ENCODE measurements around the gene SLC26A1. TPM values are rescaled to one million over a fixed set of nuclear protein-coding genes. Genes with fewer than 3 reads are reported as not detected.

Gene SLC26A1
- total RNA-seq, 2 experiments from 2014 or later = 0.30 TPM; not detected in 1

DNA sequence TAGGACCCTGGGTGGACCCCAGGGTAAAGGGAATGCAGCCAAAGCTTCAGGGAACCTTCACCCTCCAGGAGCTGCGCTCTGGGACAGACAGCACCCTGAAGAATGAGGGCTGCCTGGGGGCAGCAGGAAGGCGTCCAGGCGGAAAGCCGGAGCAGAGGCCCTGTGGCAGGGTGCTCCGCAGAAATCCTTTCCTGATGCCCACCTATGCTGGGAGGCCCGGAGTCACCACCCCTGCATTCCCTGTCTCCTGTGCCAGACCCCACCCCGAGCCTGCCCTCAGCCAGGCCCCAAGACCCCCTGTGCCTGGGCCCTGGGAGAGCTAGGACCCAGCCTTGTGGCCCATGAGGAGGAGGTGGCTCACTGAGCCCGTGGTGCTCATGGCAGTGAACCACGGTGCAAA, 18.5 kb downstream of the SLC26A1 start:
- Histone ChIP-seq H3K27ac (ENCODE audit: low read depth, low read length, poor library complexity, severe bottlenecking) (no peak overlapping the region), H3K4me3 (ENCODE audit: low read depth, low read length, poor library complexity, severe bottlenecking) (no peak overlapping the region), H3K36me3 (ENCODE audit: insufficient read depth, low read length) (no peaks in the 10 kb centered on the region), H4K20me1 (ENCODE audit: insufficient read depth, low read length) (no peaks in the 10 kb centered on the region), H3K9me3 (ENCODE audit: low read length) (no peaks in the 10 kb centered on the region), H2AFZ (ENCODE audit: low read length) (no peak overlapping the region), H3K79me2 (ENCODE audit: insufficient read depth, low read depth, low read length) (no peaks in the 10 kb centered on the region), H3K9me2 (ENCODE audit: insufficient read depth, low read length) (no peaks in the 10 kb centered on the region), H3K4me1 (ENCODE audit: insufficient read depth, low read length, poor library complexity, severe bottlenecking) (peaks cover 7% of the 10 kb centered on the region), H3K4me2 (ENCODE audit: low read length) (no peak overlapping the region)
- no peak for DNase-seq (ENCODE audit: low spot score)
- TF ChIP-seq, protein P1, sequence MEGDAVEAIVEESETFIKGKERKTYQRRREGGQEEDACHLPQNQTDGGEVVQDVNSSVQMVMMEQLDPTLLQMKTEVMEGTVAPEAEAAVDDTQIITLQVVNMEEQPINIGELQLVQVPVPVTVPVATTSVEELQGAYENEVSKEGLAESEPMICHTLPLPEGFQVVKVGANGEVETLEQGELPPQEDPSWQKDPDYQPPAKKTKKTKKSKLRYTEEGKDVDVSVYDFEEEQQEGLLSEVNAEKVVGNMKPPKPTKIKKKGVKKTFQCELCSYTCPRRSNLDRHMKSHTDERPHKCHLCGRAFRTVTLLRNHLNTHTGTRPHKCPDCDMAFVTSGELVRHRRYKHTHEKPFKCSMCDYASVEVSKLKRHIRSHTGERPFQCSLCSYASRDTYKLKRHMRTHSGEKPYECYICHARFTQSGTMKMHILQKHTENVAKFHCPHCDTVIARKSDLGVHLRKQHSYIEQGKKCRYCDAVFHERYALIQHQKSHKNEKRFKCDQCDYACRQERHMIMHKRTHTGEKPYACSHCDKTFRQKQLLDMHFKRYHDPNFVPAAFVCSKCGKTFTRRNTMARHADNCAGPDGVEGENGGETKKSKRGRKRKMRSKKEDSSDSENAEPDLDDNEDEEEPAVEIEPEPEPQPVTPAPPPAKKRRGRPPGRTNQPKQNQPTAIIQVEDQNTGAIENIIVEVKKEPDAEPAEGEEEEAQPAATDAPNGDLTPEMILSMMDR (conservative IDR thresholded peaks at IDR 0.05; ENCODE audit: low read length) = no peak
- TF ChIP-seq EZH2phosphoT487 (IDR thresholded peaks at IDR 0.05; ENCODE audit: borderline replicate concordance, low read depth, low read length) = no peak
- POLR2A ChIA-PET = no interaction called here
- CTCF ChIA-PET (ENCODE audit: unreplicated experiment) = interaction anchor here (0.6 kb wide), 1 partner anchor 66 kb away, joined by 3 read pairs; no protein-coding TSS in a partner anchor
- intact Hi-C loops (cut with micrococcal nuclease; ENCODE audit: unreplicated experiment) = loop anchor here (5.0 kb wide), 1 partner anchor 37 kb away; no protein-coding TSS in a partner anchor
- BruUV-seq (replicated peaks) = no TSS peak

GRCh38 chr4:973431-974397, 19.5 kb downstream of the SLC26A1 start, which contains the start of gene DGKQ:
DGKQ (minus strand) TSS chr4:973569; CDS start chr4:973482, 87 bp downstream.
- H2AFZ ChIP-seq (ENCODE audit: low read length) = peak within 1 kb of the TSS; percentile 16; the same call in 1 of the 2 replicates
- DNase-seq (ENCODE audit: low spot score) = peak; percentile 83
- no peak within 1 kb of the TSS for H3K27ac ChIP-seq (ENCODE audit: low read depth, low read length, poor library complexity, severe bottlenecking)
- TF ChIP-seq, protein P1 (conservative IDR thresholded peaks at IDR 0.05; ENCODE audit: low read length) = no peak
- no peak for TF ChIP-seq EZH2phosphoT487 (IDR thresholded peaks at IDR 0.05; ENCODE audit: borderline replicate concordance, low read depth, low read length)
- H3K4me2 ChIP-seq (ENCODE audit: low read length) = peak within 1 kb of the TSS; percentile 96
- H3K4me1 ChIP-seq (ENCODE audit: insufficient read depth, low read length, poor library complexity, severe bottlenecking) = peaks cover 7% of the 10 kb centered on the region
- CTCF ChIA-PET (ENCODE audit: unreplicated experiment) = no interaction called here
- H3K79me2 ChIP-seq (ENCODE audit: insufficient read depth, low read depth, low read length) = no peaks in the 10 kb centered on the region
- peak within 1 kb of the TSS; percentile 95 for H3K4me3 ChIP-seq (ENCODE audit: low read depth, low read length, poor library complexity, severe bottlenecking)
- intact Hi-C loops (cut with micrococcal nuclease; ENCODE audit: unreplicated experiment) = loop anchor here (5.0 kb wide), 1 partner anchor 36 kb away; no protein-coding TSS in a partner anchor
- POLR2A ChIA-PET = no interaction called here
- H3K9me2 ChIP-seq (ENCODE audit: insufficient read depth, low read length) = no peaks in the 10 kb centered on the region
- no TSS peak for BruUV-seq (replicated peaks)
- no peaks in the 10 kb centered on the region for H3K9me3 ChIP-seq (ENCODE audit: low read length)
- no peaks in the 10 kb centered on the region for H3K36me3 ChIP-seq (ENCODE audit: insufficient read depth, low read length)
- no peaks in the 10 kb centered on the region for H4K20me1 ChIP-seq (ENCODE audit: insufficient read depth, low read length)

Data from OCI-LY7 (cell line).